H1 (cell line): Measurements from ENCODE around the gene ZFAND6. TPM values are rescaled to one million over a fixed set of nuclear protein-coding genes. Genes with fewer than 3 reads are reported as not detected.
A peak's percentile ranks its signal among the peaks of the same experiment; 100 is the strongest.

ENCODE experiments used
- CTCF ChIA-PET: fragments of 300-600 bp; sonication (Branson Sonifier 250); formaldehyde crosslinking; loops from one replicate; lab custom pipeline; 2021; ENCODE audit not compliant: partially characterized antibody; lab: Charles Lee
- POLR2A ChIA-PET: fragments of 300-600 bp; sonication (Branson Sonifier 250); formaldehyde crosslinking; loops from one replicate; lab custom pipeline; 2021; ENCODE audit warnings: inconsistent platforms; ENCODE audit not compliant: partially characterized antibody; lab: Charles Lee
- DNase-seq, 2 experiments: peaks; one replicate each; pipeline versions ENCODE4 v3.0.0 to v3.0.0-alpha.2; 2010 to 2022; ENCODE audit warnings: low spot score in 2 of 2, low read depth in 1 of 2, mixed read lengths in 1 of 2
- FAIRE-seq: peaks from 2 replicates; lab custom pipeline; 2011; peaks lifted over from hg19 to GRCh38; lab: Jason Lieb, UNC
- H2AFZ ChIP-seq: 2 replicates; pipeline ENCODE4 v1.8.1; 2012; ENCODE audit warnings: low read length, inconsistent platforms
- H2AK5ac ChIP-seq: 2 replicates; pipeline ENCODE4 v1.6.1; 2013; ENCODE audit warnings: low read depth, low read length
- H2BK120ac ChIP-seq: replicated peaks from 2 replicates; pipeline ENCODE3; 2013; ENCODE audit warnings: low read depth, low read length, inconsistent platforms
- H2BK12ac ChIP-seq: 2 replicates; pipeline ENCODE4 v1.6.1; 2013; ENCODE audit warnings: low read depth, low read length
- H2BK15ac ChIP-seq: 2 replicates; pipeline ENCODE4 v1.6.1; 2013; ENCODE audit warnings: low read length
- H2BK20ac ChIP-seq: 2 replicates; pipeline ENCODE4 v1.6.1; 2013; ENCODE audit warnings: low read length
- H2BK5ac ChIP-seq: 2 replicates; pipeline ENCODE4 v1.6.1; 2013; ENCODE audit warnings: low read depth, low read length
- H3K14ac ChIP-seq: 2 replicates; pipeline ENCODE4 v1.6.1; 2013; ENCODE audit warnings: inconsistent platforms; ENCODE audit not compliant: insufficient read length
- H3K18ac ChIP-seq: 2 replicates; pipeline ENCODE4 v1.6.1; 2013; ENCODE audit warnings: low read length; ENCODE audit errors: extremely low read depth
- H3K23ac ChIP-seq: 2 replicates; pipeline ENCODE4 v1.6.1; 2013; ENCODE audit warnings: inconsistent platforms; ENCODE audit not compliant: insufficient read length
- H3K23me2 ChIP-seq: 2 replicates; pipeline ENCODE4 v1.6.1; 2013; ENCODE audit warnings: low read depth, low read length
- H3K27ac ChIP-seq: 2 replicates; pipeline ENCODE4 v1.6.1; 2011; ENCODE audit warnings: low read depth, low read length, inconsistent platforms
- H3K27me3 ChIP-seq, 4 experiments: replicated peaks in 1 of 4; 1 replicate in 1 of 4; 2 replicates in 3 of 4; pipeline versions ENCODE4 v1.6.1 to v1.8.1; 2011 to 2013; ENCODE audit warnings: low read length in 3 of 4, mild to moderate bottlenecking in 3 of 4, inconsistent platforms in 2 of 4, mixed read lengths in 2 of 4, moderate library complexity in 1 of 4; ENCODE audit not compliant: control insufficient read depth in 3 of 4, insufficient read depth in 3 of 4; ENCODE audit errors: extremely low read depth in 1 of 4
- H3K36me3 ChIP-seq, 4 experiments: 2 replicates each; pipeline versions ENCODE4 v1.6.1 to v1.8.1; 2011 to 2013; ENCODE audit warnings: mild to moderate bottlenecking in 4 of 4, low read length in 3 of 4, moderate library complexity in 2 of 4, control low read depth in 1 of 4, inconsistent platforms in 1 of 4; ENCODE audit not compliant: insufficient read depth in 4 of 4, control insufficient read depth in 2 of 4
- H3K4ac ChIP-seq: replicated peaks from 2 replicates; pipeline ENCODE3; 2013; ENCODE audit warnings: low read length, low read depth, mixed read lengths, inconsistent platforms; ENCODE audit not compliant: insufficient read length
- H3K4me1 ChIP-seq, 4 experiments: replicated peaks in 1 of 4; 1 replicate in 1 of 4; 2 replicates in 3 of 4; pipeline versions ENCODE4 v1.6.1 to v1.8.1; 2011 to 2013; ENCODE audit warnings: low read length in 3 of 4, inconsistent platforms in 2 of 4, mixed read lengths in 1 of 4; ENCODE audit not compliant: insufficient read depth in 4 of 4, control insufficient read depth in 3 of 4
- H3K4me2 ChIP-seq, 2 experiments: 2 replicates each; pipeline versions ENCODE4 v1.6.1 to v1.8.1; 2011 to 2013; ENCODE audit warnings: low read depth in 2 of 2, low read length in 2 of 2, control low read depth in 1 of 2, inconsistent platforms in 1 of 2, mild to moderate bottlenecking in 1 of 2; ENCODE audit not compliant: insufficient read depth in 1 of 2
- H3K4me3 ChIP-seq, 4 experiments: fragments of 200-600, 300-600 bp in 1 of 4; sonication (generic), shearing (Covaris generic), sonication (Bioruptor Twin) in 1 of 4; 2 replicates each; pipeline versions ENCODE4 v1.5.1 to v1.8.1; 2011 to 2016; ENCODE audit warnings: low read length in 4 of 4, low read depth in 3 of 4, control low read depth in 2 of 4, inconsistent platforms in 2 of 4, mild to moderate bottlenecking in 2 of 4, mixed read lengths in 1 of 4, moderate library complexity in 1 of 4; ENCODE audit not compliant: insufficient read depth in 2 of 4; ENCODE audit errors: extremely low read depth in 1 of 4
- H3K56ac ChIP-seq: replicated peaks from 2 replicates; pipeline ENCODE3; 2013; ENCODE audit warnings: low read depth, mild to moderate bottlenecking, mixed read lengths, low read length, inconsistent platforms; ENCODE audit not compliant: insufficient read length
- H3K79me1 ChIP-seq: 2 replicates; pipeline ENCODE4 v1.6.1; 2013; ENCODE audit warnings: low read depth, low read length, control low read depth
- H3K79me2 ChIP-seq, 2 experiments: 2 replicates each; pipeline versions ENCODE4 v1.6.1 to v1.8.1; 2012 to 2013; ENCODE audit warnings: low read length in 2 of 2, mild to moderate bottlenecking in 2 of 2, inconsistent platforms in 1 of 2; ENCODE audit not compliant: insufficient read depth in 2 of 2, control insufficient read depth in 1 of 2
- H3K9ac ChIP-seq, 4 experiments: replicated peaks in 1 of 4; 1 replicate in 1 of 4; 2 replicates in 3 of 4; pipeline versions ENCODE4 v1.6.1 to v1.8.1; 2011 to 2013; ENCODE audit warnings: low read depth in 3 of 4, low read length in 3 of 4, control low read depth in 2 of 4, mild to moderate bottlenecking in 2 of 4, moderate library complexity in 2 of 4, inconsistent platforms in 1 of 4; ENCODE audit errors: extremely low read depth in 1 of 4
- H3K9me3 ChIP-seq, 2 experiments: 2 replicates each; pipeline versions ENCODE4 v1.6.1 to v1.8.1; 2012 to 2013; ENCODE audit warnings: mild to moderate bottlenecking in 2 of 2, moderate library complexity in 2 of 2, control low read depth in 1 of 2, inconsistent platforms in 1 of 2, low read depth in 1 of 2, low read length in 1 of 2, mixed read lengths in 1 of 2; ENCODE audit not compliant: insufficient read depth in 2 of 2
- H4K20me1 ChIP-seq, 2 experiments: replicated peaks in 1 of 2; 2 replicates each; pipeline versions ENCODE3 to v1.8.1; 2011 to 2013; ENCODE audit warnings: inconsistent platforms in 2 of 2, low read length in 2 of 2, mild to moderate bottlenecking in 1 of 2; ENCODE audit not compliant: insufficient read depth in 2 of 2, control insufficient read depth in 1 of 2
- H4K5ac ChIP-seq: 2 replicates; pipeline ENCODE4 v1.6.1; 2013; ENCODE audit warnings: low read length, low read depth, mixed read lengths, inconsistent platforms; ENCODE audit not compliant: insufficient read length
- H4K8ac ChIP-seq: 2 replicates; pipeline ENCODE4 v1.8.0; 2013; ENCODE audit warnings: mild to moderate bottlenecking, moderate library complexity, low read length, inconsistent platforms; ENCODE audit not compliant: insufficient read depth; ENCODE audit errors: extremely low read depth
- H4K91ac ChIP-seq: replicated peaks from 2 replicates; pipeline ENCODE3; 2013; ENCODE audit warnings: low read length, mixed read lengths, inconsistent platforms; ENCODE audit not compliant: insufficient read length
- ATF2 ChIP-seq: IDR thresholded peaks from 2 replicates; pipeline ENCODE4 v1.6.1; 2012; ENCODE audit warnings: low read length, inconsistent platforms
- BRCA1 ChIP-seq: IDR thresholded peaks from 2 replicates; pipeline ENCODE4 v1.6.1; 2012; ENCODE audit warnings: low read depth, low read length, improper control_type of control experiment
- GABPA ChIP-seq: IDR thresholded peaks from 2 replicates; pipeline ENCODE4 v1.6.1; 2011; ENCODE audit warnings: mild to moderate bottlenecking, low read length, moderate library complexity, borderline replicate concordance; ENCODE audit not compliant: insufficient read depth
- KDM1A ChIP-seq: fragments of 200-600, 300-600 bp; sonication (generic); IDR thresholded peaks from 2 replicates; pipeline ENCODE4 v1.7.1; 2016; ENCODE audit warnings: mild to moderate bottlenecking, low read length, borderline replicate concordance
- KDM4A ChIP-seq: IDR thresholded peaks from one replicate; pipeline ENCODE4 v1.7.1; 2012; ENCODE audit warnings: low read depth, mild to moderate bottlenecking, moderate library complexity, low read length, inconsistent platforms; ENCODE audit not compliant: severe bottlenecking
- MAX ChIP-seq: IDR thresholded peaks from 2 replicates; pipeline ENCODE4 v1.6.1; 2012; ENCODE audit warnings: inconsistent platforms
- NRF1 ChIP-seq: IDR thresholded peaks from 2 replicates; pipeline ENCODE4 v1.6.1; 2011; ENCODE audit warnings: mild to moderate bottlenecking, low read depth, low read length, improper control_type of control experiment
- RBBP5 ChIP-seq: IDR thresholded peaks from 2 replicates; pipeline ENCODE4 v1.7.1; 2012; ENCODE audit warnings: low read depth, mild to moderate bottlenecking, inconsistent platforms, low read length, moderate library complexity, borderline replicate concordance
- RNF2 ChIP-seq: fragments of 200-900, 300-1000 bp; sonication (generic); IDR thresholded peaks from 2 replicates; pipeline ENCODE4 v1.7.1; 2016; ENCODE audit warnings: borderline replicate concordance, low read depth, mild to moderate bottlenecking, antibody characterized with exemption, low read length; ENCODE audit not compliant: poor library complexity, severe bottlenecking; ENCODE audit errors: missing control alignments
- SP4 ChIP-seq: IDR thresholded peaks from 2 replicates; pipeline ENCODE4 v1.6.1; 2012; ENCODE audit warnings: low read length, inconsistent platforms
- TAF1 ChIP-seq: IDR thresholded peaks from 2 replicates; pipeline ENCODE4 v1.6.1; 2011; ENCODE audit warnings: mild to moderate bottlenecking, low read depth, low read length
- TBP ChIP-seq: IDR thresholded peaks from 2 replicates; pipeline ENCODE4 v1.6.1; 2011; ENCODE audit warnings: low read depth, low read length, improper control_type of control experiment
- WGBS, 2 experiments: shearing (Covaris generic) in 1 of 2; methylation state at CpG; one replicate each; pipeline versions ENCODE4 v1.1.6 to v1.1.7; 2013 to 2015; ENCODE audit warnings: low lambda C conversion rate in 2 of 2, mixed read lengths in 2 of 2, inconsistent platforms in 1 of 2, low coverage in 1 of 2, missing lambda C conversion rate in 1 of 2; ENCODE audit not compliant: insufficient replicate concordance in 2 of 2, insufficient coverage in 1 of 2, insufficient read length in 1 of 2; ENCODE audit errors: extremely low coverage in 1 of 2, missing lambda C conversion rate in 1 of 2; 5-methylcytosine and 5-hydroxymethylcytosine counted together
- polyA plus RNA-seq, 7 experiments: library from polyadenylated mRNA; depleted of rRNA in 3 of 7; stranded (reverse) in 5 of 7; unstranded in 2 of 7; fragments of >200 nt in 5 of 7; fragments of 200-250 nt in 2 of 7; gene quantifications; 1 replicate in 5 of 7; 2 replicates in 1 of 7; 4 replicates in 1 of 7; pipeline versions ENCODE4 v1.2.1 to v1.2.3, GENCODE V29; 2011 to 2013; ENCODE audit warnings: missing spikeins in 2 of 7, mixed read lengths in 2 of 7
- total RNA-seq: library from RNA; stranded (reverse); fragmentation: NEBNext Ultra II Directional; extraction: Animal tissue kit (Norgen Biotek cat#: 25700); gene quantifications from 2 replicates; pipeline ENCODE4 v1.2.1, GENCODE V29; 2021

The ZFAND6 gene
- total and polyA plus RNA-seq, 2 of the 8 experiments (the other 6 are each of a cell fraction or from before 2014, with no cell fraction given), result 136 to 237 TPM

GRCh38 chr15:80163217-80163616 is 103.7 kb downstream of the ZFAND6 start:
- no peak overlapping the region for H3K18ac ChIP-seq
- no peaks in the 10 kb centered on the region for H3K23me2 ChIP-seq
- no peak overlapping the region for H3K9ac ChIP-seq
- no peak overlapping the region for H4K91ac ChIP-seq
- H3K4me1 ChIP-seq, result no peaks in the 10 kb centered on the region; a peak in 2 of 7 replicates
- no peaks in the 10 kb centered on the region for H3K79me1 ChIP-seq
- POLR2A ChIA-PET, result no interaction called here
- no peaks in the 10 kb centered on the region for H3K9me3 ChIP-seq
- H3K4me3 ChIP-seq, result no peak overlapping the region
- no peak overlapping the region for H2AK5ac ChIP-seq
- 85% methylated on average over 5 of the region's 5 CpGs; no CpG with 5 or more reads in 1 of the 2 experiments for WGBS, 2 experiments
- no peak overlapping the region for H4K5ac ChIP-seq
- H3K27me3 ChIP-seq, result no peaks in the 10 kb centered on the region
- H2AFZ ChIP-seq, result no peak overlapping the region
- no peaks in the 10 kb centered on the region for H3K79me2 ChIP-seq
- H3K36me3 ChIP-seq, result peaks cover 2 to 11% (median 4%) of the 10 kb centered on the region in 4 experiments; a peak in 4 of 8 replicates
- H3K27ac ChIP-seq, result no peak overlapping the region
- H3K4ac ChIP-seq, result no peak overlapping the region
- no peak overlapping the region for H2BK5ac ChIP-seq
- CTCF ChIA-PET, result interaction anchor here (0.6 to 0.8 kb wide), 2 partner anchors 15 to 215 kb away, joined by 4 to 7 read pairs; no protein-coding TSS in a partner anchor
- H3K23ac ChIP-seq, result no peak overlapping the region
- H2BK120ac ChIP-seq, result no peak overlapping the region
- H3K56ac ChIP-seq, result no peak overlapping the region
- 0 out of 2 replicates have a peak overlapping the region, but pooled peaks have one; percentile 63 for H4K8ac ChIP-seq
- FAIRE-seq (no peak), DNase-seq (no peak)
- no peak overlapping the region for H3K14ac ChIP-seq
- no peak overlapping the region for H3K4me2 ChIP-seq
- H2BK15ac ChIP-seq, result no peak overlapping the region
- no peak overlapping the region for H2BK20ac ChIP-seq
- H2BK12ac ChIP-seq, result no peak overlapping the region
- H4K20me1 ChIP-seq, result no peaks in the 10 kb centered on the region
- TF ChIP-seq ATF2 (no peak), KDM1A (no peak), TBP (no peak), GABPA (no peak), NRF1 (no peak), RNF2 (no peak), MAX (no peak), KDM4A (no peak), TAF1 (no peak), BRCA1 (no peak), SP4 (no peak), RBBP5 (no peak)
